Measurements from ENCODE around the gene COL5A1. TPM values are rescaled to one million over a fixed set of nuclear protein-coding genes. Genes with fewer than 3 reads are reported as not detected.

Gene COL5A1
- polyA plus RNA-seq, 3 donors, result 7.0 to 53.3 (median 28.0) TPM

DNA sequence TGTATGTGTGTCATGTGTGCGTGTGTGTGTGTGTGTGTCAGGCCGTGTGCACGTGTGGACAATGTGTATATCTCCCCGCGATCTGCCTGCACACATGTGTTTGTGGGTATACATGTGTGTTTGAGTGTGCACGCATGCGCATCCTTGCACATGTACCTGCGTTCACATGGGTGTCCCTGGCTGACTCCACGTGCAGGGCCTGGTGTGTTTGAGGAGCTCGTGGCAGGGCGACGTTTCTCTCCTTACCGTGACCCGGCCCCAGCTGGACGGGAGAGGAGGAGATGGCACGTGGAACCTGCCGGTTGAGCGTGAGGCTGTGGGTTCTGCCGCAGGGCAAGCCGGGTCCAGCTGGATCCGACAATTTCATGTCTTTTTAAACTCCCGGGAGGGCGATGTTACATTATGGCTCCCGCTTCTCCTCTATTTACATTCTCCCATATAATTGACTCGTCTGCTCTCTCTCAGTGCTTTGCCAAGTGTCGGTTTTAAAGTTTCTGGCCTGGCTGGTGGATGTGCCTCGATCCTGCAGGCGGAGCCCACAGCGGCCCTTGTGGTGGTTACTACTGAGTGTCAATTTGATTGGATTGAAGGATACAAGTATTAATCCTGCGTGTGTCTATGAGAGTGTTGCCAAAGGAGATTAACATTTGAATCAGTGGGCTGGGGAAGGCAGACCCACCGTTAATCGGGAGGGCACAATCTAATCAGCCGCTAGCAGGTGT is 5.9 kb downstream of the COL5A1 start:
- H3K27ac ChIP-seq (ENCODE audit: low read depth, low read length), result no peak overlapping the region
- WGBS, 3 donors, result 72 to 86% (median 75%) methylated on average over 33 of the region's 33 CpGs

DNA sequence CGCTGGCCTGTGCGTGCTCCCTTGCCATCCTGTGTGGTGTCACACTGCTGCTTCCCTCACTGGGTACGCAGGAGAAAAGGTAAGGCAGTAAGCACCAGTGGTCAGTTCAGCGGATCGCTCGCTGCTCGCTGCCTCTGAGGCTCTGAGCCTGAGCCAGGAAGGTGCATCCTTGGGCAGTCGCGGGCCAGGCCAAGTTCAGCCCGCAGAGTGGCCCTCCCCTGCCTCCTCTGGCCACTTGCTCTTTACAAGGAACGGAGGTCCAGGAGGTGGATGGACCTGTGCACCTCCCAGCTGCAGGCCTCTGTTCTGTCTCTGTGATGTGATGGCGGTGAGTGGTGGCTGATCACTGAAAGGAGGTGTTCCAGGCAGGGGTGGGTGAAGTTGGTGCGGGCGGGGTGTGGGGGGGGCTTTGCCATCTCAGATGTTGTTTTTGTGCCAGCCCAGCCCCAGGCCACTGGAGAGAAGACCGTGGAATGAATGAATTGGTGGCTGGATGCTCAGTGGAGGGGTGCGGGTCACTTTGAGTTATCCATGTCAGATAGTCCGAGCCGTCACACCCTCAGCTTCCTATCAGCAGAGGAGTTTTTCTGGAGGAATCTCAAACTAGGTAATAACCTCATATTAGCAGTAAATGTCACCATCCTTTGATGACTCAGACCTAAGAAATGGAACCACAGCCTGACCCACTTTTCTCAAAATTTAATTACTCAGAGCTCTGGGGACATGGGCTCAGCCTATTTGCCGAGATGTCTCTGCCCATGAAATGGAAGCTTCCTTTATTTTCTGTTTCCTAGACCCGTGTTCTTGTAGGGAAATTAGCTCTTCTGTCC is 7.3 kb downstream of the COL5A1 start:
- WGBS, 3 donors, result 84 to 85% (median 85%) methylated on average over 20 of the region's 20 CpGs
- H3K27ac ChIP-seq (ENCODE audit: low read depth, low read length), result no peak overlapping the region

DNA sequence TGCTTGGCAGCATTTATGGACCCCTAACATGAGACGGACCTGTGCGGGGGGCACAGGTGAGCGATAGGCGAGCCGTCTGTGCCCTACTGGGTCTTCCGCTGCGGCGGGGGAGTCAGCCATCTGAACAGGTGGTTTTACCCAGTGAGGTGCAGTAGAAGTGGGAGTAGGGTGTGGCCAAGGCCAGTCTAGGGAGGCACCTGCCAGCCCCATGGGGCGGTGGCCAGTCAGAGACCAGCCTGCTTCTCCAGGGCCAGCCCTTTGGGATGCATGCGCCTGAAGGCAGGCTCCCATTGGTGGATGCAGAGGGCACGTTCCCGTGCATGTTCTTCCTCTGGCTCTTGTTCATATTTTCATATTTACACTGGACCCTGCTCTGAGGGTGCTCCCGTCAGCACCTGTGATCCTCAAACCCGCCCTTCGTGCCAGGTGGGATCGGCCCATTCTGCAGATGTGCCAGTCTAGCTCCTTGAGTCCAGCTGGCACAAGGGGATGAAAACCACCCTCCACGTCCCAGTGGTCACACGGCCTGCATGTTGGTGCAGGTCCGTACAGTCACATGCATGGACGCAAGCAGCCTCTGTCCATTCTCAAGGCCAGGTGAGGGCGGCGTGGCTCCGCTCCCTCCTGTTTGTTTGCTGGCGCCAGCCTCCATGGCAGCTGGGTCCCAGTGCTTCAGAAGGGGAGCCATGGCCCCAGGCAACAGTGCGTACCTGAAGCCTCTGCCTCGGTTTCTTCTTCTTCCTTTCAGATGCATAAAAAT is 9.0 kb downstream of the COL5A1 start:
- H3K27ac ChIP-seq (ENCODE audit: low read depth, low read length), result no peak overlapping the region
- WGBS, 3 donors, result 84 to 94% (median 94%) methylated on average over 26 of the region's 26 CpGs

DNA sequence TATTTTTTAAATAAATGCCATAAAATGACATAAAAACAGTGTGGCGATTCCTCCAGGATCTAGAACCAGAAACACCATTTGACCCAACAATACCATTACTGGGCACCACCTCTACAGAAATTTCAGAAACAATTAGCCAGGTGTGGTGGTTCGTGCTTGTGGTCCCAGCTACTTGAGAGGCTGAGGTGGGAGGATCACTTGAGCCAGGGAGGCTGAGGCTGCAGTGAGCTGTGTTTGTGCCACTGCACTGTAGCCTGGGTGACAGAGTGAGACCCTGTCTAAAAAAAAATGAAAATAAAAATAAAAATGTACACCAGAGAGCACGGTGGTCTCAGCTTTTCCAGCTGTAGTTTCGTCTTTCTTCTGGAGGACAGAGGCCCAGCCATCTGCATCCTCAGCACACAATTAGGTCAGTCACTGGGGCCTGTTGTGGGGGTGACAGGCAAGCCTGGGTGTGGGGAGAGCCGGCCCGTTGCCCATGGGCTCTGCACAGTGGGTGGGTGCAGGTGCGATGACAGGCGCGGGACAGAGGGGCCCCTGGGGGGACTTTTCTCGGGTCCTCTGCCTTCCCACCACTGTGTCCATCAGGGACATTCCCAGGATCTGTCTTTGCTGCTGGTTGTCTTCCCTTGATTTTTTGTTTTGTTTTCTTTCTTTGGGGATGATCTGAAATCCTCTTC is 9.8 kb downstream of the COL5A1 start:
- H3K27ac ChIP-seq (ENCODE audit: low read depth, low read length), result no peak overlapping the region
- WGBS, 3 donors, result 64 to 77% (median 77%) methylated on average over 10 of the region's 10 CpGs

DNA sequence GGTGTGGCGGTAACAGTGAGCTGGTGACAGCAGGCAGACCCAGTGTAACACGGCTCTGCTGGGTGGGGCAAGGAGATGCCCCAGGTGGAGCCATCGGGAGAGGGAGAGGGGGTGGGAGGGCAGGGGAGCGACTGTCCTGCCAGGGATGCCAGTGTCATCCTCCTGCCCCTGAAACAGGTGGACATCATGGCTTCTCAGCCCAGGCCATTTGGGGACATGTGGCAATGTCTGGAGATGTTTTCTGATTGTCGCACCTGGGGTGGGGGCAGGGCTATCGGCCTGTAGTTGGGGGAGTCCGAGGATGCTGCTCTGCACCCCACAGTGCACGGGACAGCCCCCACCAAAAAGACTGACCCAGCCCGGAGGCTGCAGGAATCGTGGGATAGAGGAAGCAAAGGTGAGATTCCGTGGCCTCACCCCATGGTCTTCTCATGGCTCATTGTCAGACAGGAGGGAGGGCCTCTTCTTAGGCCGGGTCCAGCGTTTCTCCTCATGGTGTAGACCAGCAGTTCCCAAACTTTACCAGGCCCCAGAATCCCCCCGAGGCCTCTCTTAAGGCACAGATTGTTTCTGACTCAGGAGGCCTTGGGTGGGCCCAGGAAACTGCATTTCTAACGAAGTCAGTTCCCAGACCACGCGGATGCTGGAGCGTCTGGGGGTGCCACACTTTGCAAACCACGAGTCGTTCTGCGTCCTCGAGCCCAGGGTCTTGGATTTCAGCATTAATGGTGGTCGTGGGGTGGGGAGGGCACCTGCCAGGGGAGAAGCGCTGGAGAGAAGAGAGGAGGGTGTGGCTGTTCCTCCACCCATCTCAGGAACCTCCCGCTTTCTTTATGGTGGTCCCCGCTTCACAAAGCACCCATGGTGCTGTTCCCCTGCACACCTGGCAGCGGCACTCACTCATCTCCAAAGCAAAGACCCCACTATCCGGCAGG is 11.0 kb downstream of the COL5A1 start:
- 67 to 82% (median 81%) methylated on average over 27 to 28 of the region's 28 CpGs for WGBS, 3 donors
- no peak overlapping the region for H3K27ac ChIP-seq (ENCODE audit: low read depth, low read length)

DNA sequence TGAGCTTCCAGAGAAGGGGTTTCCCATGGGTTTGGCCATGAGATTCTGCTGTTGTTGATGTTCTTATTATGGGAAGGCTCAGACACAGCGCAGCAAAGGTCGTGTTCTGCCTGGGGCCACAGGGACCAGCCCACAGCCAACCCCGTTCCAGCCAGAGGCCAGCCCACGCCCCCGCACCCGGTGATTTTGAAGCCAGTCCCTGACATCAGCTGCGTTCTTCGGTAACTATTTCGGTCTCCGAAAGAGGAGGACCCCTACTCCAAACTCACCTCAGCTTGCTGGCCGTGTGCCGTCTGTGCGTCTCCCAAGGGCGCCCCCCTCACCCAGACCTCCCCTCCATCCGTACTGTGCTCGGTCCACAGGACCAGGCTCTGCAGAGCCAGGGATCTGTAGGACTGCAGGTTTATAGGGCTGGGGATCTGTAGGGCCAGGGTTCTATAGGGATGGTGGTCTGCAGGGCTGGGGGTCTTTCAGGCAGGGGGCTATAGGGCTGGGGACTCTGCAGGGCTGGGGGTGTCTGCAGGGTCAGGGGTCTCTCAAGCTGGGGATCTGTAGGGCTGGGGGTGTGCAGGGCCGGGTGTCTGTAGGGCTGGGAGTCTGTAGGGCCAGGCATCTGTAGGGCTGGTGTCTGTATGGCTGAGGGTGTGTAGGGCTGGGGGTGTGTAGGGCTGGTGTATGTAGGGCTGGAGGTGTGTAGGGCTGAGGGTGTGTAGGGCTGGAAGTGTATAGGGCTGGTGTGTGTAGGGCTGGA is 11.8 kb downstream of the COL5A1 start:
- no peak overlapping the region for H3K27ac ChIP-seq (ENCODE audit: low read depth, low read length)
- 67 to 76% (median 69%) methylated on average over 17 of the region's 17 CpGs for WGBS, 3 donors

DNA sequence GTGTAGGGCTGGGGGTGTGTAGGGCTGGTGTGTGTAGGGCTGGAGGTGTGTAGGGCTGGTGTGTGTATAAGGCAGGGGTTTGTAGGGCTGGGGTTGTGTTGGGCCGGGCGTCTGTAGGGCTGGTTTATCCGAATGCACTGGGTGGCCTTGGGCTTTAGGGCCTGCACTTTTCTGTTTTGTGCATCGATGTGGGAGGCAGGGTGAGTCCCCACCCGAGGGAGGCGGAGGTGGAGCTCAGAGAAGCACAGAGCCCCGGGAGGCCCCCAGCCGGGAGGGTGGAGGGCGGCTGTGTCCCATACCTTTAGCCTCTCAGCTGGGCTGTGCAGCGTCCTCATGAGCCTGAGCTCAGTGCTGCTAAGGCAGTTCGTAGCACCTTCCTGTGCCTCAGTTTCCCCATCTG is 13.5 kb downstream of the COL5A1 start:
- H3K27ac ChIP-seq (ENCODE audit: low read depth, low read length), result no peak overlapping the region
- 56 to 66% (median 63%) methylated on average over 11 of the region's 11 CpGs for WGBS, 3 donors

DNA sequence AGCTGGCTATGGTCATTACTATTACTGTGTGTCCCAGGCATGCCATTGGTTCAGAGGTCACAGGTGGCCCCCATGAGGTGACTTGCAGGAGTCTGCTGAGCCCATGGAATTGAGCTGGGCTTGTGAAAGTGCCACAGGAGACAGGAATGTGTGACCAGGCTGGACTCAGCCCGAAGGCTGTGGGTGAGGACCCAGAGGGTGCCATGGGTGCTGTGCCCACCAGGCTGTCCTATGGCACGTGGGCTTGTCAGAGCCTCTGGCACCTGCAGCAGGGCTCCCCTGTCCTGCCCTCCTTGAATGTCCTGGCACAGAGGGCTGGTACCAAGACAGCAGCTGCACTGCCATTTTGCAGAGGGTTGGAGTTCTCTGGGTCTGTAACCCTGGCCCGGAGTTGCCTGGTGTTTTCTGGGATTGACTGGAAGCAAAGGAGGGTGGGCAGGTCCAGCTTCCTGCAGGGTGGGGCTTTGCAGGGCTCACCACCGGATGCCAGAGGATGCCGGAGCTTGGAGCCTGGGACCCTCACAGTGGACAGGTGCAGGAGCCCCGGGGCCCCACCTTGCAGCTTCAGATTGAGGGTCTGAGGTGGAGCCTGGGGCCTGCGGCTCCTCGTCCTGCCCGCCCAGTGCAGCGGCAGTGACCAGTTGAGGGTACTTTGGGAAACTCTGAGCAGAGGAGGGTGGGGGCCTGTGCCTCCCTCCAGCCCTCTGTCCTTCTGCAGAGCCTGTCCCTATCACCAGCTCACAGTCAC is 14.2 kb downstream of the COL5A1 start:
- 62 to 79% (median 77%) methylated on average over 10 of the region's 10 CpGs for WGBS, 3 donors
- no peak overlapping the region for H3K27ac ChIP-seq (ENCODE audit: low read depth, low read length)

DNA sequence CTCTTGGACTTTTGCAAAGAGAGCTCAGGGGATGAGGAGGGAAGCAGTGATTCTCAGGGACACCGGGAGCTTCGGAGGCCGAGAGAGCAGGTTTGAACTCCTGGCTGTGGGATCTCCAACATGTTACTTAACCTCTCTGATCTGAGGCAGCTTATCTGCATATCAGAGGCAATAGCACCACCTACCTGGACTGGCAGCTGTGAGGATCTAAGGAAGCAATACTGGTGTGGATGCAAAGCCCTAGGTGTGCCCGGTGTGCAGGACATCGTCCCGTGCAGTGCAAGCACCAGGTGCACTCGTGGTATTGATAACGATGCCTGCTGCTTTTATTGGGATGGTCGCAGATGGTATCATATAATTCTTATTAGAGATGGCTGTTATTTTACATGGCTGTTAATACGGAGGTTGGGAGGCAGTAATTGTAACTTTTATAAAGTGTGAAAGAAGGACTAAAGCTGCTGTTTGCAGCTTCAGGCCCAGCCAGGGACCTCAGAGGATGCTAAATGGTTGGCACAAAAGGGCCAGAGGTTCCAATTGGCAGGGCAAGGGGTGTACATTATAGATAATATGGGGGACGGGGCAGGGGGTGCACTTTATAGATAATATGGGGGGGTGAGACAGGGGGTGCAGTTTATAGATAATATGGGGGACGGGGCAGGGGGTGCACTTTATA is 14.9 kb downstream of the COL5A1 start:
- WGBS, 3 donors, result 51 to 76% (median 75%) methylated on average over 12 of the region's 12 CpGs
- no peak overlapping the region for H3K27ac ChIP-seq (ENCODE audit: low read depth, low read length)

DNA sequence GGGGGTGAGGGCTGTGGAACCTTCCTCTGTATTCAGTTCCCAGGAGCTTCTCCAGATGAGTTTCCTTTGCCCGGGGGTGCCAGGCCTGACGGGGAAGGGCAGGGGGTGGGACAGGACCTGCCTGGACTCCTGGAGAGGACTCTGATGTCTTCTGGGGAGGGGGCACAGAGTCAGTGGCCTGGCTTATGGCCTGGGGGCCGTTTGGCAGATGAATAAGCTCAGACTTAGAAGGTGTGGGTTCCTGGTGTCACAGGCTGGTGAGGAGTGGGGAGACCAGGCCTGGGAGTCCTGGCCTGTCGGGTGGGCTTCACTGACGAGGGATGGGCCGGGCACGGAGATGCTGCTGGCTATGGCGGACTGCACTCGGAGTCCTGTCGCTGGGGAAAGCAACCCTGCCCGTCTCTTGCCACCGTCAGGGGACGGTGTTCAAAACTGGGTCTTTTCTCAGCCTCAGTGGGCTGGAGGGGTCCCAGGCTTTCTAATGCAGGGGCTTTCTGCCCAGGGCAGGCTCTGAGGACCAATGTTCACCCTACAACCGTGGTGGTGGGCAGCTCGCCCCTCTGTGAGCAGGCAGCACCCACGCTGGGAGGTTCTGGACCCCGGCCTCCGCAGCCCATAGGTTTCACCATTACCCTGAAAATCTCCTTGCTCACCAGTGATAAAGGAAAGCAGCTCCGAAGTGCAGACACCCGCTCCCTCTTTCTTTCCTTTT is 16.2 kb downstream of the COL5A1 start:
- 67 to 80% (median 73%) methylated on average over 20 of the region's 20 CpGs for WGBS, 3 donors
- no peak overlapping the region for H3K27ac ChIP-seq (ENCODE audit: low read depth, low read length)

DNA sequence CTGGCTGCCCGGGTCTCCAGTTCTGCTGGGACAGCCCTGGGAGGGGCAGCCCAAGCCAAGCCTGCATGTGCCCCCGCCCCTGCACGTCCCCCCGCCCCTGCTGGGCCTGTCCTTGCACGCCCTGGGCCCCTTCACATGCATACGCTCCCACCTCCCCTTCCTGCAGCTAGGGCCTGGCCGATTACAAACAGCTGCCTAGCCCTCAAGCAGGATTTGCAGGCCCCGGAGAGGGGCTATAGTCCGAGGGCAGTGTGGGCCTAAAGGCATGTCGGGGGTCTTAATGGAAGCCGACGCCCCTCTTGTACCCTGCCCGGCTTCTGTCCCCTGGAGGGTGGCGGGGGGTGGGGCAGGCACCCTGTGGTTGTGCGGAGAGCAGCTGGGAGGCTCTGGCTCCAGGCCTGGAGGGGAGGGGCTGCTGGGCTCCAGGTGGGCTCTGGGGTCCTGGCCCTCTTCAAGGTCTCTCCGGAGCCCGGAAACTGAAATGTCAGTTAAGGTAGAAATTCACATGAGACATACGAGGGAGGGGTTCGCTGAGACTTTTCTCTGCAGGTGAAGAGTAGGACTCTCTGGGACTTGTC is 16.9 kb downstream of the COL5A1 start:
- no peak overlapping the region for H3K27ac ChIP-seq (ENCODE audit: low read depth, low read length)

DNA sequence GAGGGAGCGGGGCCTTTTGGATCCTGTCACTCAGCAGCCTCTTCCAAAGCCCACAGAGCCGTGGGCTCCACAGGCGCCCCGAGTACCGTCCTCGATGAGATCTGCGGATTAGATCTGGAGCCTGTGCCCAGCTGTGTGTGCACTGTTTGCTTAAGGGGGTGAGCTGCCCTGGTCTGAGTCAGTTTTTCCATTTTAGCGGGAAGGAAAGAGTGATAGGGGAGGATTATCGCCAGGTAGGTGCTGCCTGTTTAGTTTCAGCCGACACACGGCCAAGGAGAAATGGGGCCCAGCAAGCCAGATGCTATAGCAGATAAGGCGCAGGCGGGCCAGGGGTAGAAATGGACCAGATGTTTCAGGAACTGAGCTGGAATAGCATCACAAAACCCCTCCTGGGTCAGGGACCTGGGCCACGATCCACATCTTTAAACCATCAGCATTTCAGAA is 18.1 kb downstream of the COL5A1 start:
- no peak overlapping the region for H3K27ac ChIP-seq (ENCODE audit: low read depth, low read length)
- 75 to 86% (median 84%) methylated on average over 14 of the region's 14 CpGs for WGBS, 3 donors

More for the DNA sequence above, 16.9 kb downstream of the COL5A1 start:
- 40 to 74% (median 69%) methylated on average over 19 of the region's 19 CpGs for WGBS, 3 donors

DNA sequence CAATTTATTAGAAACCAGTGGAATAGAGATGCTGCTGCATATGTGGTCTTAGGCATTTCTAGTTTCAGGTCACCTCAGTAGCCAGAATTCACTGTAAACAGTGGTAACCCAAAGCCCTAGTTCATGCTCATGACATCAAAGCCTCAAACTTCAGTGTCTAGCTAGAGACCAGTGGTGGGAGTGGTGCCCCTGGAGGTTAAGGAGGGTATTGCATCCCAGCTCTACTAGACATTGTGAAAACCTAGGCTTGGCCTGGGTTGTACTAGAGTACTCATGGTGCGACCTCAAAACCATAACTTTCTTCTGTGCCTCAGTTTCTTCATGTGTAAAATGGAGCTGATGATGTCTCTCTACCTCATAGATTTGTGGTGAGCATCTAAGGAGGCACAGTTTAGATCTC is 18.8 kb downstream of the COL5A1 start:
- no peak overlapping the region for H3K27ac ChIP-seq (ENCODE audit: low read depth, low read length)
- 87 to 100% (median 96%) methylated on average over 1 of the region's 1 CpG for WGBS, 3 donors

DNA sequence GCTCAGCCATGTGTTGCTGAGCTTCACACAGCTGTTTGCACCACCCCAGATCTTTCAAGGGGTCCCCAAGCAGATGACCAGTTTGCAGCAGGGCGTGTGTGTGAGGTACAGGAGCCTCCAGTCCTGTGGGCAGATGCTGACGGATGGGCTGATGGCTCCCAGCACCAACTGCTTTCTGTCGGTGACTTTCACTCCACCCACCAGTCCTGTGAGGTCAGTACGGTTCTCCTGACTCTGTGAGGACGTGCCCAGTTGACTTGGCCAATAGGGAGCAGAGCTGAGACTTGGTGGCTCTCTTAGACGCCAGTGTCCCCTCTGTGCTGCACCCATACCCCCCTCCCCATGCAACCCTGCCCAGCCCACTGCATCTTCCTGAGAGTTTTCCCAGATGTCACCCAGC is 19.7 kb downstream of the COL5A1 start:
- no peak overlapping the region for H3K27ac ChIP-seq (ENCODE audit: low read depth, low read length)
- 74 to 84% (median 77%) methylated on average over 6 of the region's 6 CpGs for WGBS, 3 donors

DNA sequence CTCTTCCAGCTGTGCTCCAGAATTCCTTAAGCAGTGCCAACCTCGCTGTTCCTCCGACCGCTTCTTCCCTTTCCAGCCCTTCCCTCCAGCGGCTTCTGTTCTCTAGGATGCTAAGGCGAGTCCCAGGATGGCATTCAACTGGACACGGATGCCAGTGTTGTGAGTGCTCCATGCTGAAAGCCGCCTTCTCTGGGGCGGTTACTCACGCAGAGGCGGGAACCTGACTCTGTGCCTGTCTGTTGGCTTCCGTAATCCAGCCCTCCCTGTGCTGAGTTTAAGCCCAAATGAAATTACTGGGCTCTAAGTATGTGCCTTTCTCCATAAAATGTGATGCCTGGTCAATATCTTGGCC is 20.2 kb downstream of the COL5A1 start:
- WGBS, 3 donors, result 68 to 84% (median 71%) methylated on average over 11 of the region's 11 CpGs
- no peak overlapping the region for H3K27ac ChIP-seq (ENCODE audit: low read depth, low read length)

All from adipose tissue (tissue), 3 donors.